HG02852 (cell line): Measurements from ENCODE around the gene SRP68.

ENCODE experiments used
- ATAC-seq: cut with Tn5 transposase; IDR thresholded peaks from one replicate; pipeline ENCODE4 v1.9.1; 2021; ENCODE audit warnings: mild to moderate bottlenecking, moderate library complexity; ENCODE audit not compliant: unreplicated experiment

The SRP68 gene

DNA sequence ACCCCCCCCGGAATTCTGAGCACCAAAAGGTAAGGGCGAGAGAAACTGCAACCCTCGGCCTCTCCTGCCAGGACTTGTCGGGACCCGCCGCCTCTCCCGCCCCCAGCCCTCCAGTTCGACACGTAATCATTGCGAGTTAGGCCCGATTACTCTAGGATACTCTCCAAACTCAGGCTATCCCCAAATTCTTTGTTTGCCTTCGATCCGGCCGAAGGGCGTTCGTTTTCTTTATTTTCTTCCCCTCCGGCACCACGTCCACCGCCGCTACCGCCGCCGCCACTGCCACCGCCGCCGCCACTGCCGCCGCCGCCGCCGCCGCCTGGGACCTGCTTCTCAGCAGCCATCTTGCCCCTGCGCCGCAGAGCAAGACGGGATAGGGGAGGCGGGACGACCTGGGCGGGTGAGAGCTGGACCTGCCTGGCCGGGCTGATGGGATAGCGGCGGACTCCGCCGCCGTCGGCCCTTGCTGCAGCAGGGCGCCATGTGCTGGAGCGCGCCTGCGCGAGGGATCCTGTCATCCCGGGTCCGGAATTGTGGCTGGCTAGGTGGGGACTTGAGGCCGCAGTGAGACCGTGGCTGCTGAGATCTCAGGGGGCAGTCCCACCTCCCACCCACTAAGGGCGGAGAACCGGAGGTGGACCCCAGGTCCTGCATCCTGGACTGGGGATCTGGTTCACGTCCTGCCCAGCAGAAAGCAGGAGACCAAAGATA, at the start of gene SRP68:
TSS of gene SRP68 (minus strand) at position 370 of the 711 bp plus-strand sequence. CDS start at position 344, 26 bp downstream.
- peak; percentile 85 for ATAC-seq

GRCh38 chr17:76121932-76122430, 49.7 kb upstream of the SRP68 start:
- no peak for ATAC-seq

DNA sequence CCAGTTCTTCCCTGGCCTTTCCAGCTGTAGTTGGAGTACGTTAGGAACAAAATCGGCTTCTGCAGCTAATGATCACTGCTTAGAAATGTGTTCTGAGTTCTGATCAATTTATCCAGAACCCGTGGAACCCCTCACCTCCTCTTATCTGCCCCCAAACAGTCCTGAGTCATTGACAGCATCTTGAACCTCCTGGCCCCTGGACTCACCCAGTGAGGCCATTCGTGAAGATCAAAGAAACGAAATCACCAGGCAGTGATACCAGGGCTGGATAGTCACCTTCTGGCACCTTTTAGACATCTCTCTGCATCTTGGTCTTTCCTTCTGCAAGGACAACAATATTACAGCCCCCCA, 48.3 kb upstream of the SRP68 start:
- ATAC-seq, result no peak

GRCh38 chr17:76119409-76120371, 47.4 kb upstream of the SRP68 start:
- no peak for ATAC-seq

- no peak for ATAC-seq
Measured at GRCh38 chr17:76115138-76115754, 42.9 kb upstream of the SRP68 start.

DNA sequence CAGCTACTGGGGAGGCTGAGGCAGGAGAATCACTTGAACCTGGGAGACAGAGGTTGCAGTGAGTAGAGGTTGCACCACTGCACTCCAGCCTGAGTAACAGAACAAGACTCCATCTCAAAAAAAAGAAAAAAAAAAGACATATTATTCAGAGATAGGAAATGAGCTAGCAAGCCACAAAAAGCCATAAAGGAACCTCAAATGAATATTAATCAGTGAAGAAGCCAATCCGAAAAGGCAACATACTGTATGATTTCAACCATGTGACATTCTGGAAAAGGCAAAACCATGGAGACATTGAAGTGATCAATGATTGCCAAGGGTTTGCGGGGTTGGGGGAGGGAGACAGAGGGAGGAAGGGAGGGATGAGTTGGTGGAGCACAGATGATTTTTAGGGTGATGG, 39.6 kb upstream of the SRP68 start:
- ATAC-seq, result no peak

DNA sequence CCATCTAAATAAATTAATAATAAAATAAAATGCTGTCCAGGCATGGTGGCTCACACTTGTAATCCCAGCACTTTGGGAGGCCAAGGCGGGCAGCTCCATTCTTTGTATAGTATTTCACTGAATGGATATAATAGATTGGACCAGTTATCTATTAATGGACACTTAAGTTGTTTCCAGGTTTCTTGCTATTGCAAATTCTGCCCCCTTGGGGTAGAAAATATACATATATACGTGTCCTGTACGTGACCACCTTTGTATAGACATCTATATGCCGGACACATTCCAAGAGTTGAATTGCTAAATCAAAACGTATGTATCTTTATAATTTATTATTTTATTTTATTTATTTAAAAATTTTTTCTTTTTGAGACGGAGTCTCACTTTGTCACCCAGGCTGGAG, 35.2 kb upstream of the SRP68 start:
- no peak for ATAC-seq

DNA sequence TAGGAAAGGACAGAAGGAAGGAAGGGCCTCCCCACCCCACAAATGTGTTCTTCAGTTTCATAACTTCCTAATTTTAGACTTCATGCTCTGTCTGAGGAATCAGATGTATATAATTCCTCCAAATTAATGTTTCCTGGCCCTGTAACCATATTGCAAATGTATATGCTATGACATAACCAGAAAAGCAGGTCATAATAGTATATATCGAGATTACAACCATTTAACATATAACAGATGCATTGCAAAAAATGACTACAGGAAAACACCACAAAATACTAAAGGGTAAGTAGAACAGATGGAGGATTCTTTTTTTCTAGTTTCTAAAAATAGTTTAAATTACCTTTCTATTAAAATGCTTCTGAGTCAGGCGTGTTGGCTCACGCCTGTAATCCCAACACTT, 34.4 kb upstream of the SRP68 start:
- ATAC-seq, result no peak

DNA sequence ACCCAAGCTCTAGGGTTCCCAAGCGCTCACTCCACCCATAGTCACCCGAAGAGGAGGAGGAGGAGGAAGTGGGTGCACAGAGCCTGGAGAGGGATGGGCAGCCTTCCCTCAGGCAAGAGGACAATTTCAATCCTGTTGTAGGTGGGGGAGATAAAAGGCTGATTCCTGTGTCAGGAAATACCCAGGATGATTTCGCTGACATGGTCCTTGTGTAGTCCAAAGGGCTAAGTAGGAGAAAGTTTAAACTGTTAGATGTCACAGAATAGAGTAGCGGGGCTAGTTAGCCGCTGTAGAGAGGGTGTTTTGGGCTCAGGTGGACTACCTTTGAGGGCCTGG, 32.5 kb upstream of the SRP68 start:
- no peak for ATAC-seq

GRCh38 chr17:76104140-76104895, 32.0 kb upstream of the SRP68 start:
- ATAC-seq, result no peak

DNA sequence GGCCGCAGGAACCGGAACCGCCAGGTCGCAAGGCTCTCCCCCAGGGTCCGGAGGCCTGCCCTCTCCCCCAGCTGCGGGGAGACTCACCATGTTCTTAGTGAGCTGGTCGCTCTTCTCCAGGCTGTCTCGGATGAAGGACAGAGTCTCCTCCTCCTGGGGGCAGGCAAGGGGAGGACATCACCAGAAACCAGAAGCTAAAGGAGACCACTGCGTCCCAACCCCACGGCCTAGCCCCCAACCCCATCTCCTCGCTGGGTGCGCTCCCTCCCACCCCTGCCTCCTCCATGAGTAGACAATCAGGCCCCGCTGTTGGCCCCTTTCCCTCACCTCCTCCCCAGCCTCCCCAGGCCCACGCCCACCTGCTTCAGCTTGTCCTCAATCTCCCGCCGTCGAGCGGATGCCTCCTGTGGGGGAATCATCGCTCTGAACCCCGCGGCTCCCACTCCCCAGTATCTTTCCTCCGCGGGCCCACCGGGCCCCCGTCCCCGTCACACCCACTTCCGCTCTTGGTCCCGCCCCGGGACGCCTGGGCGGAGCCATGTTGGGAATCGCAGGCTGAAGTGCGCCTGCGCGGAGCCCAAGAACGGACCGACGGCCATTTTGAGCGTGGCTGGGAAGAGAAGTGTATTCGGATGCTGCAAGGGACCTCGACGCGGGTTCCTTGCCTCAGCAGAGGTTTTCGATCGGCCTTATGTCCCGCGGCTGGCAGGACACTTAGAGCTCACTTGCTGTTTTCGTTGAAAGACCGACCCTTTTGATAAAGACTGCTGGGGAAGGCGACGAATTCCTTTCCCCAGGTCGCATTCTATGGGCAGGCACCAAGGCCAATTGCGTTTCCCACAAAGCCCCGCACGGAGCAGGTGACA, 31.2 kb upstream of the SRP68 start, which contains the start of gene EXOC7:
TSS of gene EXOC7 (minus strand) at position 514 of the 866 bp plus-strand sequence. CDS start at position 419, 95 bp downstream.
- peak; percentile 78 for ATAC-seq

DNA sequence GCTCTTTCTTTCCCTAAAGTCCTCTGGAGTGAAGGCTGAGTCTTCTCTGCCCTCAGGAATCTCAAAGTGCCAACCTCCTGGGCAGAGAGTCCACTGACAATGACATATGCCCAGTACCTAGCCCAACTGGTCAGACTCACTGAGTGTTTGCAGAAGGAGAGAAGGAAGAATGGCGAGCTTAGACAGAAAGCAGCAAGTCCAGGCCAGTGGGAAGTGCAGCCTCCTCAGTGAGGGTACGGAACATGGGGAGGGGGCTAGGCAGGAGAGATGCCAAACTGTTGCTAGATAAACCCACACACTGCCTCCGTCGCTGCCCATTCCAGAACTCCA, 30.6 kb upstream of the SRP68 start:
- no peak for ATAC-seq

DNA sequence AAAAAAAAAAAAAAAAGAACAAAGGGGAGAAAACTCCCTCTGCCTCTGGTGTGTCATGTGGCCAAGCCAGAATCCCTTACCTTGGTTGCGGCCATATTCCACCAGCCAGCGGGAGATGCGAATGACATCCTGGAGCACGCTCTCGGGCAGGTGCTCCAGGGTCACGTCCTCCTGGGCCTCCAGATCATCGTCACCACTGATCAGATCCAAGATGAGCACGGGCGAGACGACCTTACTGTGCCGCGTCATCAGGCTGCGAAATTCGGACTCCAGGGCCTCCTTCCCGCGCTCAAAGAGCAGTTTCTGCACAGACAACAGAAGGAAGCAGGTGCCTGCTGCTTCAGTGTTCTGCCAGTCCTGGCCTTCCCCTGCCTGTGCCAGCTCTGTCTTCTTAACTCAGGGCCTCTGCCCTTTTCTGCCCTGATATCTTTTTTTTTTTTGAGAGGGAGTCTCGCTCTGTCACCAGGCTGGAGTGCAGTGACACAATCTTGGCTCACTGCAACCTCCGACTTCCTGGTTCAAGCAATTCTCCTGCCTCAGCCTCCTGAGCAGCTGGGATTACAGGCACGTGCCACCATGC, 25.5 kb upstream of the SRP68 start:
- no peak for ATAC-seq

DNA sequence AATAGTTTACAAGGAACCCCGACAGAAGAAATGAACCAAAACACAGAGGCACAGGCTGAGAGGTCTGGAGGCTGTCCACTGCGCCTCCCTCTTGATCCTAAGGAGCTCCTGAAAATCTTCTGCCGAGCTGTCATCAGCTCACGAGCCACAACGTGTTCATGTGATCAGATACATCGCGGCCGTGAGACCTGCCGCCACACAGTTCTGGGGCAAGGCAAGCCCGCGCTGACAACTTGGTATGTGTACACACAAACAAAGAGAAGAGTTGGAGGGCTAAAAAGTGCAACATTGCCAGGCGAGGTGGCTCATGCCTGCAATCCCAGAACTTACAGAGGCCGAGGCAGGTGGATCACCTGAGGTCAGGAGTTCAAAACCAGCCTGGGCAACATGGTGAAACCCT, 23.6 kb upstream of the SRP68 start:
- no peak for ATAC-seq

DNA sequence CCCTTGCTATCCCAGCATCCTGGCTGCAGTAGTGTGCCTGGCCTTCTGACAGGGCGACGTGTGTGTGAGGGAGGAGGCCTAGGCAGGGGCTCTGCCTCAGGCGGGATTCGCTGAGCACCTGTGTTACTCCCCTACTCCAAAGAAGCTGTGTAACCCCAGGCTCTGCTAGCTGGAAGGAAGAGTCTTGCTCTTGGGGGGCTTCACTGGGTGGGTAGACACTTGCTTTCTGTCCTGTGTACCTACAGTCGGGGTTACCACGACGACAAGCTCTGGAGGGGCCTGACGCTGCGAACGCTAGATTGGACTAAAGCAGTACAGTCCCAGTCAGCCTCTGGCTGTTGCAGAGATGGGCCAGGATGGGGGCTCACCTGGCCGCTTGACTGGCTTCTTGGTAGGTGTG, 21.7 kb upstream of the SRP68 start:
- no peak for ATAC-seq

GRCh38 chr17:76092526-76093413, 20.5 kb upstream of the SRP68 start:
- no peak for ATAC-seq

DNA sequence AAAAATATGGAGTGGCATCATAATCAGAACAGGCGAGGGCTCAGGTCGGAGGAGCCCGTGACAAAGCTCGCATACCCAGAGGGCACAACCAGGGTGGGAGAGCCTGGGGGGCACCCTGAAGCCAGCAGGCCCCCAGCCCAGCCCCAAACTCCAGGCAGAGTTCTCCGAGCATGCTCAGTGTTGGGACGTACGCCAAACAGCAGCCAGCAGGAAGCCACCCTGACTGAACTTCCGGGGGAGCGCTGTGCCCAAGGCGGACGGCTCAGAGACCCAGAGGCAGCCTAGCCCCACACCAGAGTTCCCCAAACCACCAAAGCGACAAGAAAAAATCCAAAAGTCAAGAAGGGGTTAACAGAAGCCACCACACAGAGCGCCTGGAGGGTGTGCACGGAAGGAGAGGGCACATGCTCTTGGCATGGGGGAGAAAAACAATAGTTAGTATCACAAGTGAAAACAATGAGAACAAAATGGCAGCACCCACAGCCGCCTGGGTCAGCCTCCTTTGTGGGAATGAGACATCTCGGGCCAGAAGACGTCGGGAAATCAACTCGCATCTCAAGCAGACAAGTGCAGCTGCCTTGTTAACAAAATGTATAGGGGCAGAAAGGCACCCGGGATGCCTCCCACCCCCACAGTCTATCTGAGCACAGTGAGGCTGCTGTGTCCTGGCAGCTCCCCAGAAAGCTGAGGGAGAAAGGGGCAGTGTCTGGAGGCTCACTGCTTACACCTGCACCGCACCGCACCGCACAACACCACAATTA, 19.4 kb upstream of the SRP68 start:
- ATAC-seq, result no peak
